SHP77 treated with DMSO at 0.1 percent for 48 hours (cell line): ENCODE results near the gene WDPCP.
A peak's percentile ranks its signal among the peaks of the same experiment; 100 is the strongest.
"Not testable (repeated sequence)": the region's sequence is repeated elsewhere in the genome, so short reads cannot be mapped to it uniquely, and the experiment has no call there.

Experiments
- DNase-seq: peaks from one replicate; lab custom pipeline; 2025; lab: John Stamatoyannopoulos, UW

Gene WDPCP

DNA sequence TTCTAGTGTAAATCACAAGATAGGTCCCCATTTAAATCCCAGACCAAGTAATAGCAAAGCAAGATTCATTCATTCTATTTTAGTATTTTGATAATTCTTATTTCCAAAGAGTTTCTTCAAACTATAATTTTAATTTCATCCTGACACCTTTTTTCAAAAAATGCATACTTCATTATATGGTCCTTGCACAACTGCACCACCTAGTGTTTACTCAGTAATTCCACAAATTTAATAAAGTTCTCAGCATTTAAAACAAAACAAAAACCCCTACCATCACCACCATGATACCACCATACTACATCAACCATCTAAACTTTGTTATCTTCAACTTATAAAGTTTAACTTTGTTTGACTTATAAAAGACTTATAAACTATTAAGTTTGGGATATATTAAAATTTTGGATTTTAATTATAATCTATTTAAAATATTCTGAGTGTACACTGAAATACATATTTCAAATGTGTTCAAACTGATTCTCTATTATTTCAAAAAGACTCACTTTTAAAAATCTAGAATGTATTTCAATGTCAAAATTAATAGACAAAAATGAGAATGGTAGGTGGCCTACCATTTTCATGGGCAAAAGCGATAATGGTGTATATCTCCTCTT, 44.2 kb downstream of the WDPCP start:
- no peak for DNase-seq

DNA sequence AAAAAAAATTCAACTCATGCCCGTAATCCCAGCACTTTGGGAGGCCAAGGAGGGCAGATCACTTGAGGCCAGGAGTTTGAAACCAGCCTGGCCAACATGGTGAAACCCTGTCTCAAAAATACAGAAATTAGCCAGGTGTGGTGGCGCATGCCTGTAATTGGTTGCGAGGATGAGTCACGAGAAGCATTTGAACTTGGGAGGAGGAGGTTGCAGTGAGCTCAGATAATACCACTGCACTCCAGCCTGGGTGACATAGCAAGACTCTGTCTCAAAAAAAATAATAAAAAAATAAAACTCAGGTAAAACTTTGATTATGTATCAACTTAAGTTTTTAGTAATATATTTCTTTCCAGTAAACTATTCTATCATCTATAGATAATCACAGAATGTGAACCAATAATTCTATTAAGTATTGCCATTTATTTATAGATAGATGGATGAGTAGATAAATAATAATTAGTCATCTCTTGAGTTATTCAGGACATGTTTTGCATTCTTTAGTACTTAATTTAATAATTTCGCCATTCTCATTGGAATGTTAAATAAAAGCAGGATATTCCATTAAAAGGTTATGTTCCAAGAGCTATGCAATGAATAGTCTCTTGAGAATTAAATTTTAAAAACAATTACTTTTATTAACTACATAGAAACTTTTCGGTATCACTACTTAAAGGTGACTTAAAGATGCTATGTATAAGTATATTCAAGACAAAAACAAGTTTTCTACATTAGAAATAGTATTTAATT, 48.7 kb downstream of the WDPCP start:
- no peak for DNase-seq

DNA sequence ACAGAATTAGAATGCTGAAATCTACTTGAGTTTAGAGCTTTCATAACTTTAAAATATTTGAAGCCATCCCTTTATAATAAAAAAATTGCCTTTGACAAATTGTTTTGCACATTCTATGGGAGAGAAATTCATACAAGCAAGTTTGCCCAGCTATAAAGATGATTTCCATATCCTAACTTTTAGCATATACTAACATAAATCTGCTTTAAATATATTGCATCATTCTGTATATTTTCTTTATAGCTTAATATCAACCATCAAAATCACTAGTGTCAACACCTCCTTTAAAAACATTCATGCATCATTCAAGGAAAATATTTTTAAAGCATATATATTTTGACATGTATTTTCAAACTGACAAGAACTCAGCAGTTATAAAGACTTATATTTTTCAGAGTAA, 49.9 kb downstream of the WDPCP start:
- DNase-seq = no peak

DNA sequence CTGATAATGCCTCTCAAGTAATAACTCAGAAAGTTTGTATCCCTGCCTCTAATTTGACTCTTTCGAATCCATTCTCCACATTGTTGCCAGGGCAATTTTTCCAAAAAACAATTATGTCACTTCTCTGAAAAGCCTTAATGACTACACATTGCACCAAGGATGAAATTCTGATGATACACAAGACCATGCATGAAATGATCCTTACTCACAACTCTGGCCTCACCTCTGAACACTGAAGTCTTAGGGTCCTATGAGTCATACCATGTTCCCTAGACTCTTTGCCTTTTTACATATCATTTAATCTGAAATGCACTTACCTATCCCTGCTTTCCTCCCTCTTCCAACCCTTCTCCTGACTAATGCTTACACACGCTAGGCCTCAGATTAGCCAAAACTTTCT, 51.0 kb downstream of the WDPCP start:
- no peak for DNase-seq

DNA sequence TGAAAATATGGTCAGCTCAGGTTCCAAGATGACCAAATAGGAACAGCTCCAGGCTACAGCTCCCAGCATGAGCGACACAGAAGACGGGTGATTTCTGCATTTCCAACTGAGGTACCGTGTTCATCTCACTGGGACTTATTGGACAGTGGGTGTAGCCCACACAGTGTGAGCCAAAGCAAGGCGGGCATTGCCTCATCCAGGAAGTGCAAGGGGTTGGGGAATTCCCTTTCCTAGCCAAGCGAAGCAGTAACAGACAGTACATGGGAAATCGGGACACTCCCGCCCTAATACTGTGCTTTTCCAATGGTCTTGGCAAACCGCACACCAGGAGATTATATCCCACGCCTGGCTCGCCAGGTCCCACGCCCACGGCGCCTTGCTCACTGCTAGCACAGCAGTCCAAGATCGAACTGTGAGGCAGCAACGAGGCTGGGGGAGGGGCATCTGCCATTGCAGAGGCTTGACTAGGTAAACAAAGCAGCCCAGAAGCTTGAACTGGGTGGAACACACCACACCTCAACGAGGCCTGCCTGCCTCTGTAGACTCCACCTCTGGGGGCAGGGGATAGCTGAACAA, 57.5 kb downstream of the WDPCP start:
- peak; percentile 43 for DNase-seq

DNA sequence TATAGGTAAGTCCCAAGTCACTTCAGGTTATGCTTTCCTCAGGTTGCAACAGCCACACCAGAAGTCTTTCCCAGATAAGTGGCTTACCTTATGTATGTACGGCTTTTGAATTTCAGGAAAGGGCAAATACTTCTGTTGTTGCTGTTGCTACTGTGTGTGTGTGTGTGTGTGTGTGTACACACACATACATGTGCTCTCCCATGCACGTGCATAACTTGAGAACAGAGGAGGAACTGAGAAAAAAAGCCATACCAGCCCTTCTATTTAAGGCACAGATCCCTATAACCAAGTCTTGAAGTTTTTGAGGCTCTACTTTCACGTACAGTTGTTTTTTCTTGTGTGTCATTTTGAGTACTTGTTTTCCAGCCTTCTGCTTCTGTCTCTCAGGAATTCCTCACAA, 62.4 kb downstream of the WDPCP start:
- no peak for DNase-seq

DNA sequence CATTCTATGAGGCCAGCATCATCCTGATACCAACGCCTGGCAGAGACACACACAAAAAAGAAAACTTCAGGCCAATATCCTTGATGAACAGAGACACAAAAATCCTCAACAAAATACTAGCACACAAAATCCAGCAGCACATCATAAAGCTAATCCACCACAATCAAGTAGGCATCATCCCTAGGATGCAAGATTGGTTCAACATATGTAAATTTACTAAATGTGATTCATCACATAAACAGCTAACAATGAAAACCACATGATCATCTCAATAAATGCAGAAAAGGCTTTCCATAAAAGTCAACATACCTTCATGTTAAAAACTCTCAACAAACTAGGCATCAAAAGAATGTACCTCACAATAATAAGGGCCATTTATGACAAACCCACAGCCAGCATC, 65.3 kb downstream of the WDPCP start:
- DNase-seq = no peak

DNA sequence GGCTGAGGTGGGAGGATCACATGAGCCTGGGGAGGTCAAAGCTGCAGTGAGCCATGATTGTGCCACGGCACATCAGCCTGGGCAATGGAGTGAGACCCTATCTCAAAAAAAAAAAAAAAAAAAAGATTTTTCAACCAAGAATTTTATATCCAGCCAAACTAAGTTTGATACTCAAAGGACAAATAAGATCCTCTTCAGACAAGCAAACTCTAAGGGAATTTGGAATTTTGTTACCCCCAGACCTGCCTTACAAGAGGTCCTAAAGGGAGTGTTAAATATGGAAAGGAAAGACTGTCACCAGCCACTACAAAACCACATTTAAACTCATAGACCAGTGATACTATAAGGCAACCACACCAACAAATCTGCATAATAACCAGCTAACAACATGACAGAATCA, 67.5 kb downstream of the WDPCP start:
- no peak for DNase-seq

DNA sequence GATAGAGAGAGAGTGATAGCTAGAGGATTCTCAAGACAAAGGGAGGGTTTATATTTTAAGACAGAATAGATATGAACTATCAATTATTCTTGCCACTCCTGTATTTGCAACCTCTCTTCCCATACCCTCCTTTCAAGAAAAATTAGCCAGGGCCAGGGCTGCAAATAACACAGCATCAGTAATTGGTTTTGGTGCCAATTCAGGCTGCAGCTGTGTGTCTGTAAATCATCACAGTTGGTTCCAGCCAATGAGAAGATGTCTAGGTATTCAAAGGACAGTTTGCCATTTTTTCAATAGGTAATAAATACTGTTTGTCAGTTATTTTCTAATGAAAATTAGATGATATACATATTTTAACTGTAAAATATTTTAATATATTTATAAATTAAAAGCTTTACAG, 73.5 kb downstream of the WDPCP start:
- DNase-seq = no peak

DNA sequence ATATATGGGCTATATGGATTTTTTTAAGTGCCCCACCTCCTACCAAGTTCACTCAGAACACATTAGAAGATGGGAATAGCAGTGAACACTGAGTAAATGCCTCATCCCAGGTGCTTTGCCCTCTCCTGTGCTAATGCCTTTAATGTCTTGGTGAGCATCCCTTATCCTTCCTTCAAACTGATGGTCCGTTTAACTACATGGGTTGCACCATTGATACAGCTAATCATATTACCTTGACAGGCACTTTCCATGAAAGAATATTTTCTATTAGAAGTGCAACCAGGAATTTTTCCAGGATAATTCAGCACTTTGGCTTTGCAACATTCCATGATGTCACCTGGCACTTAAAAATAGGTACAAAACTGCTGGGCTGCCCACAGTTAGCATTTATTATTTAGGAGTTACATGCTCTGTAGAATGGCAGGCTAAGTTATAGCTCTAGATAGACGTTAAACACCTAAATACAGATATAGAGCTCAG, 74.0 kb downstream of the WDPCP start:
- no peak for DNase-seq

DNA sequence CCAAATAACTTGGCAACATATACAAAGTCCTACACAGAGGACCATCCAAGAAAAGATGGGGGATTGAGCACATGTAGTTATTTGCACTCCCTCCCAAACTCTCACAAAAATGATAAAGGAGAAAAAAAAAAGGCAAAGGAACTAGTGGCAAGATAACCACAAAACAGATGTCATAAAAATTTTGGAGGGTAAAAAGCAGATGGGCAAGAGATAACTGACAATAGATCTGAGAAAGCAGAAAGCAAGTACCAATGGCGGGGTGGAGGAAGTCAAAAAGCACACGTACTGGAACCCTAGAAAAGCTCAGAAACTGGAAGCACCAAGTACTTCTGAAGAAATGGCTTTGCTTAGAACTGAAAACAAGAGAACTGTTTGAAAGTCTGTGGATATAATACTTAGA, 82.0 kb downstream of the WDPCP start:
- no peak for DNase-seq

DNA sequence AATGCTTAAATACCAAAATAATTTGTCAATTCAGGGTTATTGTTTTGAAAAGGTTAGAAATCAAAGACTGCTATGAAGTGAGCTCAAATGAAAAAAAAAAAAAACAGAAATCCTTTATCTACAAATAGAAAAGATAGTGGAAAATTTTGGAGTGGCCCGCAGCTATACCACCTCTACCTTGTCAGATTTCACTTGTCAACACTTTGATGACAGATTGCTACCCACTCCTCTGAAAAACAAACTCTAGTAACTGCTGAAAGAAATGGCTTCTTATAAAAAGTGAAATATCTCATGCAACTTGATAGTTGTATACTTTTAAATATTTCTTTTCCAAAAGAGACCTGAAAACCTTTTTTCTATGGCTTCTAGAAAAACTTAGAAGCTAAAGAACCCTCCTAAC, 84.5 kb downstream of the WDPCP start:
- no peak for DNase-seq

DNA sequence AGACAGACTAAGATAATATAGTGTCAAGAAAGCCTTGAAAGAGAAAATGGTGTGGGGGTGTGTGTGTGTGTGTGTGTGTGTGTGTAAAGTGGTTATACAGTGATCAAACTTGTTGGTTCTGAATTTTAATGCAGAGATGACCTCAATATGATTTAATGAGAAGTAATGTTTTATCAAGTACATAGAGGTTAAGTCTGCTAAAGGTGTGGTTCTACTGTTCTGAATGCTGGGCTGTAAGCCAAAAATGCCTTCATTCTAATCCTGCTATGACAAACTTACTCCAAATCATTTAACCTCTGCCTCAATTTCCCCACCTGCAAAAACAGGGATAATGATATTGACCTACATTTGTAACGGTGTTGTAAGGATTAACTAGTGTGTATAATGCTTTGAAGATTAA, 87.9 kb downstream of the WDPCP start:
- no peak for DNase-seq

DNA sequence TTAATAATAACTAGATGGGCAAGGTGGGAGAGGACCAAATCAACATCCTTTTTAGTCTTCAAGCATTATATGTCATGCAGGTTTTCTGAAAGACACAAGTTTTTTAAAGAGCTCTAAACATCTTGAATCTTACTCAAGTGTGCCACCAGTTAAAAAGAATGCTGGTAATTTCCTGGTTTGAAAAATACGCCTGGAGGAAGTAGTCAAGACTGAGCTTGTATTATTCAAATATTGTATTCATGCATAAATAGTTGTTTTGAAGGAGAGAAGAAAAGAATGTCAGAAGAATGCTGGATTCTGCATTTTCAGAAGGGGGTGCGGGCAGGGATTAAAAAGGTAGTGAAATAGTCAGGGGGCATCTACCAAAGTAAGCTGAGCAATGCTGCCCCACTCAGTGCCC, 90.7 kb downstream of the WDPCP start:
- DNase-seq = no peak

DNA sequence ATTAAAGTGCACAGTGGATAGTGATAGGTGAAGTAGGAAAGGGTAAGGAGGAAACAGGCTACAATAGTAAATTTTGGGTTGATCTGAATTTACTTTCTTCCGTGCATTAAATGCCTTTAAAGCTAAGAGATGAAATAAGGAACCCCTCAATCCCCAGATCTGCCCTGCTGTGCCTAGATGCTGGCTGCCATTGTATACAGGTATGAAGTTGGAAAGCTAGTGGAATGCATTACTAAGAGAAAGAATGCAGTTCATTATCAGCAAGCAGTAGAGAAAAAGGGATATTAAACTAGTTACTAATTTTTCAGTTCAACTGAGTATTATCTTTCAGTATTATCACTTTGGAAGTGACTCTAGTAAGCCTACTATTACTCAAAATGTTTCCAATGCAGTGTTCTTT, 93.3 kb downstream of the WDPCP start:
- no peak for DNase-seq

DNA sequence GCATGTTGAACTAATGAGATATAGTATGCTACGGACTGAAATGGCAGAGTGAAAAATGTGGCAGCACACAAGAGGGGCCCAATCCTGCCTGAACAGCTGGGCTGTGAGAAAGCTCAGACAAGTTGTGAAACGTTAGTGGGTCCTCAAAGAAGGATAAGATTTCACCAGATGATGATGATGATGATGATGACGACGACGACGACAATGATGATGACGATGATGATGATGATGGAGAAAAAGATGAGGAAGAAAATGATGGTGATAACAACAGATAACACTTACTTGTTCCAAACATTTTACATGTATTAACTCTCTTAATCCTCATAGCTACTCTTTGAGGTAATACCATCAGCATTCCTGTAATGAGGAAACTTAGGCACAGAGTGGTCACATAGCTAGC, 94.2 kb downstream of the WDPCP start:
- DNase-seq = no peak

DNA sequence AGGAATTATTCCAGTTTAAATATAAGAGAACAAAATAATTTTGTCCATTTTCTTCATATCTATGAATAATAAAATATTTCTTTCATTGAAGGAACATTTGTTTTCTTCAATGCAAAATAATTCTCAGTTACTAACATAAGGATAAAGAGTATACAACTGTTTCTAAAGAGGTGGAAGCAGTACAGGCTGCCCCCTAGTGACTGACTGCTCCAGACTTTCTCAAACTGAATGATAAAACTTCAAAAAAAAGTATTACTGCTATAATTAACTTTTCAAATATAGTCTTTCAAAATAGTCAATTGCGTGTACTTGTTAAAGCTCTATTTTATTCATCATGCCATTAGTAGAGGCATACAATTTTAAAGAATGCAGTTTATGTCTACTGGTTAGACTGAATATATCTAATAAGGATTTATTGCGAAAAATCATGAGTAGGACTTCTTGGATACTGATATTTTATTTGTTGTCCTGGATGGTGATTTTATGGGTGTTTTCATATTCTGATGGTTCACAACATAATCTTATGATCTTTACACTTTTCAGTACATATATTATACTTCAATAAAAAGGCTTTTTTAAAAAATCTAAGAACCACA, 100.1 kb downstream of the WDPCP start:
- peak; percentile 7 for DNase-seq

DNA sequence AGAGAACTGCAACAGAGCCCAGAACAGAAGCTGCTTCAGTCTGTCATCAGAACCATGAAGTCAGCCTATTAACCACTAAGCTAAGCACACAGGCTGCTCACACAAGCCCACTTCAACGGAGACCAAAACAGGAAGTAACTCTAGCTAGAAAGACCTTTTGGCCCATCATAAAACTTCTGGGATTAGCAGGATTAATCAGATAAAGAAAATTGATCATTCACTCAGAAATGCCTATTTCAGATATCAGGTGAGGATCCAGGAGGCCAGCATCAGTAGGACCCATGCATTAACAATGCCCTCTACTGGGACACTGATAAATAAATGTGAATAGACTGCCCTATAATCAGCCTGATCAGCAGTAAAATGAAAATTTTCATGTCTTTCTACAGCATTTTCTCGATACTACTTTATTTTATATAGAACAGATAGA, 101.4 kb downstream of the WDPCP start:
- DNase-seq = no peak

DNA sequence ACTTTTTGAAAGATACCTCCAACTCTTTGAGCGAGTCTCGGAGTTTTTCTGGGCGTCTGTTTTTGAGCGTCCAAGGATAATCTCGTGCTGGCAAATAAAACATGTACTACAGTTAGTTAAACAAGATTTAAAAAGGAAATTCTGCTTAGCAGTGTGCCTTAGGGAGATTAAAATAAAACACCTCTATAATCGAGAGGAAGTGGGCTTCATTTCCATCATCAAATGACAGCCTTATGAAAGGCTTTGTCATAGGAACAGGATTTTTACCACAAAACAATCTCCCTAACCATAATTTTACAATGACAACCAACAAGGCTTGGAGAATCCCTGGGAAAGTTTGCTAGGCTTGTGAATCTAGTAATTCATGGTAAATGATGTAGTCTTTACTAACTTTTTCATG, 103.4 kb downstream of the WDPCP start:
- DNase-seq = no peak

DNA sequence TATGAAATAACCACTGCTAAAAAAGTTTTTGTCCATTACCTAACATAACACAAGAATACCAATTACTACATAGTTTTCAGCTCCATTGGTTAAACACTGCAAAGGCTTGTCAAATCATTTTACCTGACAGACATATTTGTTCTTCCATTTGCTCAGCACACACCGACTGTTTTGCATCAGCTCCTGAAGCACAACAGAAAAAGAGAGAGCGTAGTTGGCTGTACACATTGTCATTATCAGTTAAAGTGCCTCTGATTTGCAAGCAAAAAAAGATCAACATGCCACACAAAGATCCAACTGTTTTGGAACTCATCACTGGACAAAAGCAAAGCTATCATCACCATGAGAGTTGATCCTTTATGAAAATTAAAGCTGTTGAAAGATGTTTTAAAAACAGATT, 103.8 kb downstream of the WDPCP start:
- DNase-seq = no peak

DNA sequence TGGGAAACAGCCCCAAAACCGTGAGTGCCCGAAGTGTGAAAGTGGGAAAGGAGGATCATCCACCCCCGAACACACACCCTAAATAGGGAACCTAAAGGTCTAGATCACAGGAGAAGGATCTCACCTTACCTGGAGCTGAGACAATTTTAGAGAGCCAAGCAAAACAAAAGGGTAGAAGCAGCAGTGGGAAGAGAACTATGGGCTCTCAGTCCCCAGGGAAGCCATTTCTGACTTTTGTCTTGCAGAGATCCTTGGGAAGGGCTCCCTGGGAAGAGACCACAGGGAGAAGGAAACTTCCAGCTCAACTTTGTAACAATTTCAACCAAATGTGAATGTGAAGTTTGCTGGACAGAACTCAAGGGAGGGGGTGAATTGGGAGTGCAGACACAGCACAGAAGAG, 110.6 kb downstream of the WDPCP start:
- no peak for DNase-seq

DNA sequence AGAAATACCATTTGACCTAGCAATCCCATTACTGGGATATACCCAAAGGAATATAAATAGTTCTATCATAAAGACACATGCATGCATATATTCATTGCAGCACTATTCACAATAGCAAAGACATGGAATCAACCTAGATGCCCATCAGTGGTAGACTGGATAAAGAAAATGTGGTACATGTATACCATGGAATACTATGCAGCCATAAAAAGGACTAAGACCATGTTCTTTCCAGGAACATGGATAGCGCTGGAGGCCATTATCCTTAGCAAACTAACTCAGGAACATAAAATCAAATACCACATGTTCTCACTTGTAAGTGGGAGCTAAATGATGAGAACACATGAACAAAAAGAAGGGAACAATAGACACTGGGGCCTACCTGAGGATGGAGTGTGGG, 119.0 kb downstream of the WDPCP start:
- DNase-seq = not testable (repeated sequence)

DNA sequence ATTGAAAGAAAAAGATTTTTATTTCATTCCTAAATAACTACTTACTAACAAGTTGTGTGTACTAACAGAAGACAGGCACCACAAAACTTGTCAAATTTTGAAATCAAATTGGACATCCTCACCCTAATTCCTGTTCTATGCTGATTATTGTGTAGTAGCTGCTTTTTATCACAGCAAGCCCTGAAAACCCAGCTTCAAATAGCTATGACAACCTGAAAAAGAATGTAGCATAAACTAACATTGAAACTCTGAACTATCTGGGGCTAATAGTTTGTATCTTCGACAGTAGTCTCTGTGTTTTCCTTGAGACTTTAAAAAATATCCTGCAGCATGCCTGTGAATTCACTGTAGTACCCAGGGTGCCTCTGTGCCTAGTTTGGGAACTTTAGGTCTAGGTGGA, 122.6 kb downstream of the WDPCP start:
- DNase-seq = no peak
